ENCODE results near the gene HS3ST4. TPM values are rescaled to one million over a fixed set of nuclear protein-coding genes. Genes with fewer than 3 reads are reported as not detected.

Gene HS3ST4
- polyA plus RNA-seq, 1 experiment, result not detected

- H3K4me3 ChIP-seq (ENCODE audit: low read depth, low read length), result no peak overlapping the region
- no peaks in the 10 kb centered on the region for H3K27me3 ChIP-seq (ENCODE audit: control insufficient read depth, insufficient read depth, low read length)
- H3K9me3 ChIP-seq (ENCODE audit: control insufficient read depth, insufficient read depth, low read length), result peaks cover 3% of the 10 kb centered on the region; the same call in 1 of the 2 replicates
- no peak overlapping the region for H3K27ac ChIP-seq (ENCODE audit: low read depth, low read length)
- CTCF ChIA-PET, result no interaction called here
- TF ChIP-seq, protein P1, sequence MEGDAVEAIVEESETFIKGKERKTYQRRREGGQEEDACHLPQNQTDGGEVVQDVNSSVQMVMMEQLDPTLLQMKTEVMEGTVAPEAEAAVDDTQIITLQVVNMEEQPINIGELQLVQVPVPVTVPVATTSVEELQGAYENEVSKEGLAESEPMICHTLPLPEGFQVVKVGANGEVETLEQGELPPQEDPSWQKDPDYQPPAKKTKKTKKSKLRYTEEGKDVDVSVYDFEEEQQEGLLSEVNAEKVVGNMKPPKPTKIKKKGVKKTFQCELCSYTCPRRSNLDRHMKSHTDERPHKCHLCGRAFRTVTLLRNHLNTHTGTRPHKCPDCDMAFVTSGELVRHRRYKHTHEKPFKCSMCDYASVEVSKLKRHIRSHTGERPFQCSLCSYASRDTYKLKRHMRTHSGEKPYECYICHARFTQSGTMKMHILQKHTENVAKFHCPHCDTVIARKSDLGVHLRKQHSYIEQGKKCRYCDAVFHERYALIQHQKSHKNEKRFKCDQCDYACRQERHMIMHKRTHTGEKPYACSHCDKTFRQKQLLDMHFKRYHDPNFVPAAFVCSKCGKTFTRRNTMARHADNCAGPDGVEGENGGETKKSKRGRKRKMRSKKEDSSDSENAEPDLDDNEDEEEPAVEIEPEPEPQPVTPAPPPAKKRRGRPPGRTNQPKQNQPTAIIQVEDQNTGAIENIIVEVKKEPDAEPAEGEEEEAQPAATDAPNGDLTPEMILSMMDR (IDR thresholded peaks at IDR 0.05; ENCODE audit: low read depth, low read length), result no peak
- no peak for DNase-seq (ENCODE audit: low read depth, low spot score)
- POLR2A ChIA-PET, result no interaction called here
Measured at GRCh38 chr16:25786748-25787147, 95.0 kb downstream of the HS3ST4 start.

DNA sequence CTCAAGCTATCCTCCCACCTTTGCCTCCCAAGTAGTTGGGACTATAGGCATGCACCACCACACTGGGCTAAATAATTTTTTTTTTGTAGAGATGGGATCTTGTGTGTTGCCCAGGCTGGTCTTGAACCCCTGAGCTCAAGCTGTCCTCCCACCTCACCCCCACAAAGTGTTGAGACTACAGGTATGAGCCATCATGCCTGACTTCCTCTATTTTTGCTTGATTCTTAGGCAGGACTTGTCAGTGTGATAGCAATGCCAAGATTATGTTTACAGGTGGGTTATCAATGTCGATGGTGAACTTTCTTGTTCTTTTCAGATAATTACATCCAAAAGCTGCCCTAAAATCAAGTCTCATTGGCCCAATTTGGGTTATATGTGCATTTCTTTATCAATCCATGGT is 96.9 kb downstream of the HS3ST4 start:
- ChIA-PET CTCF (no interaction called here), POLR2A (no interaction called here)
- TF ChIP-seq, protein P1 (IDR thresholded peaks at IDR 0.05; ENCODE audit: low read depth, low read length), result no peak
- Histone ChIP-seq H3K27me3 (ENCODE audit: control insufficient read depth, insufficient read depth, low read length) (no peaks in the 10 kb centered on the region), H3K27ac (ENCODE audit: low read depth, low read length) (no peak overlapping the region), H3K9me3 (ENCODE audit: control insufficient read depth, insufficient read depth, low read length) (peaks cover 3% of the 10 kb centered on the region; the same call in 1 of the 2 replicates), H3K4me3 (ENCODE audit: low read depth, low read length) (no peak overlapping the region)
- no peak for DNase-seq (ENCODE audit: low read depth, low spot score)

DNA sequence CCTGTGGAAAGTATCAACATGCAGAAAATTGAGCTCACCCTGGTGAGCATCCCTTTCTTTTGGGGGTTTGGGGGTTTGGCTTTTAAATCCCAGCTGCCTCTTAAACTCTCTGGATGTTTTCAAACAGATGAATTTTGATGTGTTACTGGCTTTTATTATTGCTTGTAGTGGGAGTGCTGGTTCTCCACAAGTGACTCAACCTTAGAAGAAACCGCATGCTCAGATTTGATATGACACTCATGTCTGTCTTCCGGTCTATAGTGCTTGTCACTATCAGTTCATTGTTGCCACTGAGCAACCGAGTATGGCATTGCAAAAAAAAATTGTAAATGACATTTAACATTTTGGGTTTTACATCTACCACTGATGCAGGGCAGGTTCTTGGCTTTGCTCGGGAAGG is 104.5 kb downstream of the HS3ST4 start:
- CTCF ChIA-PET, result no interaction called here
- no peak overlapping the region for H3K27ac ChIP-seq (ENCODE audit: low read depth, low read length)
- H3K27me3 ChIP-seq (ENCODE audit: control insufficient read depth, insufficient read depth, low read length), result no peaks in the 10 kb centered on the region
- no peak overlapping the region for H3K4me3 ChIP-seq (ENCODE audit: low read depth, low read length)
- DNase-seq (ENCODE audit: low read depth, low spot score), result no peak
- POLR2A ChIA-PET, result no interaction called here
- TF ChIP-seq, protein P1 (IDR thresholded peaks at IDR 0.05; ENCODE audit: low read depth, low read length), result no peak
- H3K9me3 ChIP-seq (ENCODE audit: control insufficient read depth, insufficient read depth, low read length), result peaks cover 7% of the 10 kb centered on the region

DNA sequence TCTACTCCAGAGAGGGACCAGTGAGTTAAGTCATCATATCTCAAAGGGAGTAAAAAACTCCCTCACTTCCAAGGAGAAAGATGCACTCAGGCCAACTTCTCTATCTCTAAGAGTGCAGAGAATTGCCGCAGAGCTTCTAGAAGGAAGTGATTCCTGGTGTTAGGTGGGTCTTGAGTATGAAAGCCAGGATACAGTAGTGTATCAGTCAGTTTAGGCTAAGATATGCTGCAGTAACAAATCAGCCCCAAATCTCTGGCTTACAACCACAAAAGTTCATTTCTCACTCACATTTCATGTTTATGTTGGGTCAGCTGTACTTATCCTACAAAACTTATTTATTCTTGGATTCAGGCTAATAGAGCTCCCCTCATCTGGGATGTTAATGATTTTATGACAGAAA is 106.3 kb downstream of the HS3ST4 start:
- no peak overlapping the region for H3K4me3 ChIP-seq (ENCODE audit: low read depth, low read length)
- ChIA-PET POLR2A (no interaction called here), CTCF (no interaction called here)
- no peak overlapping the region for H3K27ac ChIP-seq (ENCODE audit: low read depth, low read length)
- no peaks in the 10 kb centered on the region for H3K27me3 ChIP-seq (ENCODE audit: control insufficient read depth, insufficient read depth, low read length)
- TF ChIP-seq, protein P1 (IDR thresholded peaks at IDR 0.05; ENCODE audit: low read depth, low read length), result no peak
- peaks cover 7% of the 10 kb centered on the region for H3K9me3 ChIP-seq (ENCODE audit: control insufficient read depth, insufficient read depth, low read length)
- no peak for DNase-seq (ENCODE audit: low read depth, low spot score)

DNA sequence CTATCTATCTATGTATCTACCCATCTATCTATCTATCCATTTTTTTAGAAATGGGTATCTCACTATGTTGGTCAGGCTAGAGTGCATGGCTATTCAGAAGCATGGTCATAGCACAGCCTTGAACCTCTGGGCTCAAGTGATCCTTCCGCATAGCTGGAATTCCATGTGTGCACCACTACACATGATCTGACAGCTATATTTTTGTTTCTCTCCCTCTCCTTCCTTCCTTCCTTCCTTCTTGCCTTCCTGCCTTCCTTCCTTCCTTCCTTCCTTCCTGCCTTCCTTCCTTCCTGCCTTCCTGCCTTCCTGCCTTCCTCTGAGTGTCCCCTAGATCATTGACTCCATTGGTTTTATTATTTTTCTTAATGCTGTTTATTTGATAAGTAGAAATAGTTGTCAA is 108.1 kb downstream of the HS3ST4 start:
- DNase-seq (ENCODE audit: low read depth, low spot score), result no peak
- CTCF ChIA-PET, result no interaction called here
- no peak overlapping the region for H3K27ac ChIP-seq (ENCODE audit: low read depth, low read length)
- TF ChIP-seq, protein P1 (IDR thresholded peaks at IDR 0.05; ENCODE audit: low read depth, low read length), result no peak
- H3K4me3 ChIP-seq (ENCODE audit: low read depth, low read length), result no peak overlapping the region
- POLR2A ChIA-PET, result no interaction called here
- no peaks in the 10 kb centered on the region for H3K27me3 ChIP-seq (ENCODE audit: control insufficient read depth, insufficient read depth, low read length)
- peaks cover 7% of the 10 kb centered on the region for H3K9me3 ChIP-seq (ENCODE audit: control insufficient read depth, insufficient read depth, low read length)
